Adipocyte (in vitro differentiated cells): Measurements from ENCODE around the gene MAPKAP1.
"Not testable (repeated sequence)": the region's sequence is repeated elsewhere in the genome, so short reads cannot be mapped to it uniquely, and the experiment has no call there.

Source experiments
- DNase-seq: peaks from one replicate; pipeline ENCODE4 v3.0.0-alpha.2; 2015; ENCODE audit warnings: low read depth
- H3K27me3 ChIP-seq: replicated peaks from 2 replicates; pipeline ENCODE4 v1.7.0; 2013; ENCODE audit warnings: mild to moderate bottlenecking, low read length, moderate library complexity; ENCODE audit not compliant: control insufficient read depth, insufficient read depth
- H3K36me3 ChIP-seq: 2 replicates; pipeline ENCODE4 v1.7.0; 2013; ENCODE audit warnings: low read length, mild to moderate bottlenecking, moderate library complexity; ENCODE audit not compliant: control insufficient read depth, insufficient read depth, severe bottlenecking
- H3K4me1 ChIP-seq: 2 replicates; pipeline ENCODE4 v1.7.0; 2013; ENCODE audit warnings: mild to moderate bottlenecking, low read length, moderate library complexity; ENCODE audit not compliant: control insufficient read depth, insufficient read depth
- H3K4me3 ChIP-seq: 2 replicates; pipeline ENCODE4 v1.7.0; 2013; ENCODE audit warnings: mild to moderate bottlenecking, low read length, moderate library complexity
- H3K9ac ChIP-seq: 2 replicates; pipeline ENCODE4 v1.7.0; 2013; ENCODE audit warnings: mild to moderate bottlenecking, low read length, moderate library complexity
- H3K9me3 ChIP-seq: 2 replicates; pipeline ENCODE4 v1.7.0; 2013; ENCODE audit warnings: mild to moderate bottlenecking, low read length, moderate library complexity; ENCODE audit not compliant: control insufficient read depth

The MAPKAP1 gene

DNA sequence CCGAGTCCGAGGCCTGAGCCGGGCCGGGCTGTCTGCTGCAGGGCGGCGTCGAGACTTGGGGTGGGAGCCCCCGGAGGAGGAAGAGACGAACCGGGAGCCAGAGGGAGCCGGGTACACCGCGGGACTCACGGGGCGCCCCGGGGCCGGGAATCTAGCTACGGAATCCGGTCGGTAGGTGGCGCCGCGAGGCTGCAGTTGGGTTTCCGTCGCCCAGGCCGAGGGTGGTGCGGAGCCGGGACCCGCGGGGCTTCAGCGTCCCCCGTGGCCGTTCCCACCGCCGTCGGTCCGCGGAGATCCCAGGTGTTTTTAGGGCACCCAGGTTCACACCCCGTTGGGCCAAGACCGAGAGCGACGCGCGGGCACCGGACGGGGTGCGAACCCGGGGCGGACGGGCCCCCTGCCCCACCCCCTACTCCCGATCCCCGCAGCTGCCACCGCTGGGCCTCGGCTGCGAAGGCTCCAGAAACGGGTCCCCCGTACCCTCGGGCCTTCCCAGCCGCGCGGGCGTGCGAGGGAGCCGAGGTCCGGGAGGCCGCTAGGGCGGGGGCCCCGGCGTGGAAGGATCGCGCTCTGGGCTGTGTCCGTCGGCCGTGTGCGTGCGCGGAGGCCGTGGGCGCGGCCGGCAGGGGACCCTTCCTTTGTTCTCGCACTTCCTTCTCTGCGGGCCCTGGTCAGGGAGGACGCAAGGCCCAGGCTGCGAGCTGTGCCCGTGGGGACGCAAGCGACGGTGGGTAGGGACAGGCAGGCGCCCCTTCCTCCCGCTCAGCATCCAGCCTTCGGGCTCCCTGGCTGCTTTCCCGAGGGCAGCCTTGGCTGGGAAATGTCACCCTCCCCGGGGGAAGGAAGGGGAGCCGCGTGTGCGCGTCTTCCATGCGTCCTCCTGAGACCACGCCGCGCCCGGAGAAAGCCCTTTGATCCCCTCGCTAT, 298.8 kb downstream of the MAPKAP1 start:
- Histone ChIP-seq H3K4me1 (peaks cover 3% of the 10 kb centered on the region), H3K9me3 (no peaks in the 10 kb centered on the region), H3K9ac (peak overlapping the region; percentile 78), H3K36me3 (no peaks in the 10 kb centered on the region), H3K4me3 (peak overlapping the region; percentile 81), H3K27me3 (peaks cover 5% of the 10 kb centered on the region)
- peak; percentile 94 for DNase-seq

- no peak for DNase-seq
- H3K4me1 ChIP-seq = peaks cover 3% of the 10 kb centered on the region
- peaks cover 5% of the 10 kb centered on the region for H3K27me3 ChIP-seq
- H3K9me3 ChIP-seq = no peaks in the 10 kb centered on the region
- H3K4me3 ChIP-seq = peak overlapping the region; percentile 81
- H3K36me3 ChIP-seq = no peaks in the 10 kb centered on the region
- peak overlapping the region; percentile 78 for H3K9ac ChIP-seq
These were observed 299.5 kb downstream of the MAPKAP1 start for GRCh38 chr9:125407432-125407973.

DNA sequence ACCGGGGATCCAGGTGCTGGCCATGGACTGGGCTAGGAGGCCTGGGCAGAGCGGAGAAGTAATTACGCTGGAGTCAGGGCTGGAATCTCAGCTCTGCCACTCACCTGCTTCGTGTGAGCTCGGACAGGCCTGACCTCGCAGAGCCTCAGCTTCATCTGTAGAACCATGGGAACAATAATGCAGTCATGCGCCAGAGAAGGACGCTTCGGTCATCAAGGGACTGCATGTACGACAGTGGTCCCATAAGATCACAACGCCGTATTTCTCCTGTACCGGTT, 300.3 kb downstream of the MAPKAP1 start:
- no peaks in the 10 kb centered on the region for H3K9me3 ChIP-seq
- no peak overlapping the region for H3K4me3 ChIP-seq
- H3K4me1 ChIP-seq = peaks cover 3% of the 10 kb centered on the region
- no peak overlapping the region for H3K9ac ChIP-seq
- H3K27me3 ChIP-seq = peaks cover 5% of the 10 kb centered on the region
- no peaks in the 10 kb centered on the region for H3K36me3 ChIP-seq
- no peak for DNase-seq

- no peak overlapping the region for H3K4me3 ChIP-seq
- no peak overlapping the region for H3K9ac ChIP-seq
- peaks cover 5% of the 10 kb centered on the region for H3K27me3 ChIP-seq
- H3K4me1 ChIP-seq = peaks cover 3% of the 10 kb centered on the region
- H3K36me3 ChIP-seq = no peaks in the 10 kb centered on the region
- H3K9me3 ChIP-seq = no peaks in the 10 kb centered on the region
- no peak for DNase-seq
These were observed 300.8 kb downstream of the MAPKAP1 start for GRCh38 chr9:125405938-125406809.

- Histone ChIP-seq H3K9me3 (no peaks in the 10 kb centered on the region), H3K36me3 (no peaks in the 10 kb centered on the region), H3K4me3 (no peak overlapping the region), H3K4me1 (peaks cover 3% of the 10 kb centered on the region), H3K27me3 (no peaks in the 10 kb centered on the region), H3K9ac (no peak overlapping the region)
- no peak for DNase-seq
These were observed 302.3 kb downstream of the MAPKAP1 start for GRCh38 chr9:125404733-125405132.

DNA sequence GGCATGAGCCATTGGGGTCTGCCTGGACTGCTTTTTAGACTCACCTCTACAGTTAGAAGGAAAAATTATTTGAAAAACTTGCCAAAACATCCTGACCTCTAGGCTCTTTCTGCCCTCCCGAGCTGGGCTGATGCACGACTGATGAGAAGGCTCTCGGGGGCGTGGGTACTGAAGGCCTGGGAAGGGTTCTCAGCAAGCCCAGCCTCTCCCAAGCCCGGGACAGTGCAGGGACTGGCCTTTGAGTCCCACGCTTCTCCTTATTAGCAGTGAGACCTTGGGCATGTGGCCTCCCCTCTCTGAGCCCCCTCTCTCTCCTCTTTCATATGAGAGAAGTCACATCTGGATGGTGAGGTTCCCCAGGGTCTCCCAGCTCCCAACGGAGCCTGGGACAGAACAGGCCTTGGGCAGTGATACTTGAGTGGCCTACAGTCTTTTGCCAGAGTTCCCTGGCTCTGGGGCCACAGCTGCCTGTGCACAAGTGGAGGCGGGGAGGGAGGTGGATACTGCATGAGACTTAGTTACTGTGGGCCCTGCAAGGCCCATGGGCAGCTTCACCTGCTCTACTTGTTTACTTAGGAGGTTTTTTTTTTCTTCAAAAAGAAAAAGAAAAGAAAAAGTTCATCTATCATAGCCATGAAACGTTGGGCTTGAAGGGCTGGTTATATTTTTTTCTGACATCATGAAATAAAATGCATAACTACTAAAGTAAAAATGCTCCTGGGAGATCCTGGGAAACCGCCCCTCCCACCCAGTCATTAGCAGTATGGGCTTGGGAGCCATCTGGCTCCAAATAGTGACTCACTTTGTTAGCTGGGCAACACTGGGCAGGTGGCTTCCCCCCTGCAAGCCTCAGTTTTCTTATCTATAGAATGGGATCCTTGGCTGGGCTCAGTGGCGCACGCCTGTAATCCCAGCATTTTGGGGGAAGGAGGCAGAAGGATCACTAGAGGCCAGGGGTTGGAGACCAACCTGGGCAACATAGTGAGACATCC, 306.0 kb downstream of the MAPKAP1 start:
- H3K36me3 ChIP-seq = no peaks in the 10 kb centered on the region
- H3K9me3 ChIP-seq = no peaks in the 10 kb centered on the region
- DNase-seq = no peak
- H3K9ac ChIP-seq = no peak overlapping the region
- H3K4me3 ChIP-seq = no peak overlapping the region
- H3K4me1 ChIP-seq = no peaks in the 10 kb centered on the region
- no peaks in the 10 kb centered on the region for H3K27me3 ChIP-seq

DNA sequence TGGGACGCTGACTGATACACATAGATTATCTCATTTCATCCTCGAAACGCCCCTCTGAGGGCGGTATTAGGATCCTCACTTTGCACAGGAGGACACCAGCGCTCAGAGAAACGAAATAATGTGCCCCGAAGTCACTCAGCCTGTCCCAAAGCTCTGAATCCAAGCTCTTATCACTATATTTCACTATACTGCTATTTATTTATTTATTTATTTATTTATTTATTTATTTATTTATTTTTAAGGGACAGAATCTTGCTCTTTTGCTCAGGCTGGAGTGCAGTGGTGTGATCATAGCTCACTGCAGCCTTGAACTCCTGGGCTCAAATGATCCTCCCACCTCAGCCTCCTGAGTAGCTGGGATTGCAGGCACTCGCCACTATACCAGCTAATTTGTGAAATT, 306.8 kb downstream of the MAPKAP1 start:
- DNase-seq, H3K4me3 ChIP-seq, H3K9me3 ChIP-seq, H3K27me3 ChIP-seq, H3K36me3 ChIP-seq, H3K4me1 ChIP-seq, H3K9ac ChIP-seq: not testable (repeated sequence)

- no peaks in the 10 kb centered on the region for H3K36me3 ChIP-seq
- no peaks in the 10 kb centered on the region for H3K4me1 ChIP-seq
- H3K4me3 ChIP-seq = no peak overlapping the region
- no peaks in the 10 kb centered on the region for H3K9me3 ChIP-seq
- H3K27me3 ChIP-seq = no peaks in the 10 kb centered on the region
- no peak for DNase-seq
- H3K9ac ChIP-seq = no peak overlapping the region
These were observed 307.3 kb downstream of the MAPKAP1 start for GRCh38 chr9:125399666-125400065.

GRCh38 chr9:125399165-125399564, 307.8 kb downstream of the MAPKAP1 start:
- no peaks in the 10 kb centered on the region for H3K36me3 ChIP-seq

DNA sequence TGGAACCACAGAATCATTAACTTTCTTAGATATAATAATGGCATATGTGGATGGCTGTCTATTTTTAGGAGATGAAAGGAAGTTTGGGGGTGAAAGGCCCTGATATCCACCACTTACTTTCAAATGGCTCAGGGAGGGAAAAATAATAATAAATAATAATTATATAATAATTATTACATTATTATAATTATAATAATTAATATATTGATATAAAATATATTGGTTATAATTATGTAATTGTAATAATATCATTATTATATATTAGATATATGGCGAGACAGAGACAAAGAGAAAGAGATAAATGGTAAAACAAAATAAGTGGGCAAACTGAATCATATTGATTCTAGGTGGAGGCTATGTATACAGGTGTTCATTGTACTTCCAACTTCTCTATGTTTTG, 308.8 kb downstream of the MAPKAP1 start:
- Histone ChIP-seq H3K27me3 (no peaks in the 10 kb centered on the region), H3K9me3 (no peaks in the 10 kb centered on the region), H3K9ac (no peak overlapping the region), H3K4me1 (no peaks in the 10 kb centered on the region), H3K36me3 (no peaks in the 10 kb centered on the region), H3K4me3 (no peak overlapping the region)
- no peak for DNase-seq

More at GRCh38 chr9:125399165-125399564, 307.8 kb downstream of the MAPKAP1 start:
- no peak overlapping the region for H3K4me3 ChIP-seq
- H3K4me1 ChIP-seq = no peaks in the 10 kb centered on the region
- no peaks in the 10 kb centered on the region for H3K27me3 ChIP-seq
- H3K9ac ChIP-seq = no peak overlapping the region
- no peaks in the 10 kb centered on the region for H3K9me3 ChIP-seq
- DNase-seq = no peak
